Thymus (tissue), 11 donors: ENCODE measurements around the gene THEMIS. TPM values are rescaled to one million over a fixed set of nuclear protein-coding genes. Genes with fewer than 3 reads are reported as not detected.
A peak's percentile ranks its signal among the peaks of the same experiment; 100 is the strongest.

Source experiments
- DNase-seq, 9 donors: peaks; one replicate each; pipeline ENCODE4 v3.0.0-alpha.2; 2013; ENCODE audit warnings: low spot score in 9 of 9, low read depth in 6 of 9, missing footprints in 1 of 9
- H3K27ac ChIP-seq, 2 donors: one replicate each; pipeline ENCODE4 v1.5.1; 2013; ENCODE audit warnings: control low read depth in 1 of 2, low read depth in 1 of 2, low read length in 1 of 2, mild to moderate bottlenecking in 1 of 2, moderate library complexity in 1 of 2
- H3K27me3 ChIP-seq, 2 donors: one replicate each; pipeline ENCODE4 v1.5.1; 2013; ENCODE audit warnings: low read length in 1 of 2; ENCODE audit not compliant: control insufficient read depth in 2 of 2, insufficient read depth in 1 of 2
- H3K36me3 ChIP-seq, 2 donors: one replicate each; pipeline ENCODE4 v1.5.1; 2013; ENCODE audit warnings: low read length in 1 of 2, mild to moderate bottlenecking in 1 of 2, moderate library complexity in 1 of 2; ENCODE audit not compliant: control insufficient read depth in 2 of 2, insufficient read depth in 2 of 2
- H3K4me1 ChIP-seq, 2 donors: one replicate each; pipeline ENCODE4 v1.5.1; 2013; ENCODE audit warnings: low read length in 2 of 2; ENCODE audit not compliant: control insufficient read depth in 2 of 2, insufficient read depth in 2 of 2
- H3K4me3 ChIP-seq, 2 donors: one replicate each; pipeline ENCODE4 v1.5.1; 2013; ENCODE audit warnings: low read length in 2 of 2, control low read depth in 1 of 2, mild to moderate bottlenecking in 1 of 2
- H3K9me3 ChIP-seq, 2 donors: one replicate each; pipeline ENCODE4 v1.5.1; 2013; ENCODE audit warnings: low read length in 1 of 2, mild to moderate bottlenecking in 1 of 2; ENCODE audit not compliant: control insufficient read depth in 2 of 2, insufficient read depth in 1 of 2
- WGBS: extraction: QIAGEN DNeasy Blood & Tissue Kit; methylation state at CpG from one replicate; pipeline ENCODE4 v1.1.7; 2013; 5-methylcytosine and 5-hydroxymethylcytosine counted together
- polyA plus RNA-seq: library from polyadenylated mRNA; stranded (reverse); fragments of 200-250 nt; gene quantifications from one replicate; pipeline ENCODE4 v1.2.3, GENCODE V29; 2013
- total RNA-seq: library from RNA; stranded (reverse); fragments of 120-200 nt; gene quantifications from one replicate; pipeline ENCODE4 v1.2.4, GENCODE V29; 2013
- donor health status: healthy.

The THEMIS gene
- total and polyA plus RNA-seq, 2 donors: 17.2 to 71.3 TPM

- Histone ChIP-seq H3K4me1 (peaks cover 12 to 26% of the 10 kb centered on the region in 2 donors), H3K36me3 (peaks cover 0 to 20% of the 10 kb centered on the region in 2 donors), H3K9me3 (no peaks in the 10 kb centered on the region), H3K4me3 (peak overlapping the region; percentile 18 to 47), H3K27ac (peak overlapping the region; percentile 58 to 82), H3K27me3 (no peaks in the 10 kb centered on the region)
- 5% methylated on average over 12 of the region's 12 CpGs for WGBS
- DNase-seq: peak in 6 of 9 donors; percentile 60 to 87 (median 74)
These were observed 21.2 kb downstream of the THEMIS start for GRCh38 chr6:127879685-127880084.

- whole genome bisulfite sequencing: 8% methylated on average over 2 of the region's 2 CpGs
- peak in 1 of 9 donors; percentile 69 for DNase-seq
- Histone ChIP-seq H3K27ac (peak overlapping the region in 1 of 2 donors; percentile 57), H3K36me3 (peaks cover 0 to 24% of the 10 kb centered on the region in 2 donors), H3K27me3 (no peaks in the 10 kb centered on the region), H3K9me3 (no peaks in the 10 kb centered on the region), H3K4me1 (peaks cover 7 to 15% of the 10 kb centered on the region in 2 donors), H3K4me3 (no peak overlapping the region)
These were observed 22.7 kb downstream of the THEMIS start for GRCh38 chr6:127878115-127878514.

DNA sequence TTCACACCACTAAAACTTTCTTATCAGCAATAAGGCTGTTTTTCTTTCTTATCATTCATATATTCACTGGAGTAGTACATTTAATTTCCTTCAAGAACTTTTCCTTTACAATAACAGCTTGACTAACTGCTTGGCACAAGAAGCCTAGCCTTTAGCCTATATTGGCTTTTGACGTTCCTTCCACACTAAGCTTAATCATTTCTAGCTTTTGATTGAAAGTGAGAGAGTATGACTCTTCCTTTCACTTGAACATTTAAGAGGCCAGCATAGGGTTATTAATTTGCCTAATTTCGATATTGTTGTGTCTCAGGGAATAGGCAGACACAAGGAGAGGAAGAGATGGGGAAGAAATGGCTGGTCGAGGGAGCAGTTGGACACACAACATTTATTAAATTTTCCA is 23.6 kb downstream of the THEMIS start:
- DNase-seq: no peak
- H3K4me1 ChIP-seq: peaks cover 7 to 15% of the 10 kb centered on the region in 2 donors
- WGBS: 91% methylated on average over 3 of the region's 3 CpGs

GRCh38 chr6:127869772-127870404 is 31.0 kb downstream of the THEMIS start:
- DNase-seq: no peak
- H3K36me3 ChIP-seq: peaks cover 1 to 31% of the 10 kb centered on the region in 2 donors
- no peaks in the 10 kb centered on the region for H3K27me3 ChIP-seq
- H3K4me3 ChIP-seq: no peak overlapping the region
- WGBS: 96% methylated on average over 4 of the region's 4 CpGs
- no peaks in the 10 kb centered on the region for H3K9me3 ChIP-seq
- peaks cover 3 to 12% of the 10 kb centered on the region in 2 donors for H3K4me1 ChIP-seq
- H3K27ac ChIP-seq: no peak overlapping the region

More for the DNA sequence above, 23.6 kb downstream of the THEMIS start:
- H3K9me3 ChIP-seq: no peaks in the 10 kb centered on the region
- peaks cover 0 to 25% of the 10 kb centered on the region in 2 donors for H3K36me3 ChIP-seq
- H3K27ac ChIP-seq: no peak overlapping the region
- H3K4me3 ChIP-seq: no peak overlapping the region
- H3K27me3 ChIP-seq: no peaks in the 10 kb centered on the region

DNA sequence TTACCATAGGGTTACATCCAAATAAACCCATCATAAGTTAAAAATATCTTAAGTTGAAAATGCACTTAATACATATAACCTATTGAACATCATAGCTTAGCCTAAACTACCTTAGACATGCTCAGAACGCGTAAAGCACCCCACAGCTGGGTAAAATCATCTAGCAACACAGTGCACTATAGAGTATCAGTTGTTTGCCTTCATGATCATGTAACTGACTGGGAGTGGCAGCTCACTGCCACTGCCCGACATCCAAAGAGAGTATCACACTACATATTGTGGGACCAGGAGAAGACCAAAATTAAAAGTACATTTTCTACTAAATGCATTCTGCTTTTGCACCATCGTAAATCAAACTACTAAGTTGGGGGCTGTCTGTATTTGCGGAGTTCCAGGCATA is 31.7 kb downstream of the THEMIS start:
- no peak for DNase-seq
- no peaks in the 10 kb centered on the region for H3K9me3 ChIP-seq
- H3K4me1 ChIP-seq: peaks cover 5 to 12% of the 10 kb centered on the region in 2 donors
- H3K36me3 ChIP-seq: peaks cover 7 to 35% of the 10 kb centered on the region in 2 donors
- WGBS: 96% methylated on average over 5 of the region's 5 CpGs
- H3K4me3 ChIP-seq: no peak overlapping the region
- H3K27ac ChIP-seq: no peak overlapping the region
- no peaks in the 10 kb centered on the region for H3K27me3 ChIP-seq

GRCh38 chr6:127868338-127868737 is 32.5 kb downstream of the THEMIS start:
- Histone ChIP-seq H3K27me3 (no peaks in the 10 kb centered on the region), H3K9me3 (no peaks in the 10 kb centered on the region), H3K4me3 (no peak overlapping the region), H3K27ac (no peak overlapping the region), H3K4me1 (peaks cover 8 to 12% of the 10 kb centered on the region in 2 donors), H3K36me3 (peaks cover 7 to 35% of the 10 kb centered on the region in 2 donors)
- no peak for DNase-seq
- 94% methylated on average over 1 of the region's 1 CpG for WGBS

- Histone ChIP-seq H3K4me3 (no peak overlapping the region), H3K9me3 (no peaks in the 10 kb centered on the region), H3K4me1 (peaks cover 8 to 12% of the 10 kb centered on the region in 2 donors), H3K27ac (no peak overlapping the region), H3K27me3 (no peaks in the 10 kb centered on the region), H3K36me3 (peaks cover 7 to 44% of the 10 kb centered on the region in 2 donors)
- no peak for DNase-seq
These were observed 34.1 kb downstream of the THEMIS start for GRCh38 chr6:127866766-127867165.

- Histone ChIP-seq H3K4me1 (peaks cover 8 to 11% of the 10 kb centered on the region in 2 donors), H3K4me3 (no peak overlapping the region), H3K27me3 (no peaks in the 10 kb centered on the region), H3K9me3 (no peaks in the 10 kb centered on the region), H3K36me3 (peaks cover 7 to 47% of the 10 kb centered on the region in 2 donors), H3K27ac (no peak overlapping the region)
- no peak for DNase-seq
These were observed 35.8 kb downstream of the THEMIS start for GRCh38 chr6:127865108-127865507.

- Histone ChIP-seq H3K4me3 (no peak overlapping the region), H3K36me3 (peaks cover 7 to 47% of the 10 kb centered on the region in 2 donors), H3K27ac (no peak overlapping the region), H3K9me3 (no peaks in the 10 kb centered on the region), H3K27me3 (no peaks in the 10 kb centered on the region), H3K4me1 (peaks cover 4 to 7% of the 10 kb centered on the region in 2 donors)
- 98% methylated on average over 2 of the region's 2 CpGs for WGBS
- DNase-seq: no peak
These were observed 36.2 kb downstream of the THEMIS start for GRCh38 chr6:127864701-127865100.
